ENCODE results near the gene HUS1.
"Not testable (repeated sequence)": the region's sequence is repeated elsewhere in the genome, so short reads cannot be mapped to it uniquely, and the experiment has no call there.

Gene HUS1

DNA sequence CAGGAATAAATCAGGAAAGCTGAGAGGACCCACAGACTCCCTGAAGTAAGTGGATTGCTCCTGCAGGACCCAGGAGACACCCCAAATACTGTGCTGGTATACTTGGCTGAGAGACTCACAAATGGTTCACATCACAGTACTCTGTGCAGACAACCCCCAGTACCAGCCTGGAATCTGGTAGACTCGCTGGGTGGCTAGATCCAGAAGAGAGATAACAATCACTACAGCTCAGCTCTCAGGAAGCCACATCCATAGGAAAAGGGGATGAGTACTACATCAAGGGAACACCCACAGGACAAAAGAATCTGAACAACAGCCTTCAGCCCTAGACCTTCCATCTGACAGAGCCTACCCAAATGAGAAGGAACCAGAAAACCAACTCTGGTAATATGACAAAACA is 62.9 kb downstream of the HUS1 start:
- not testable (repeated sequence) for DNase-seq

DNA sequence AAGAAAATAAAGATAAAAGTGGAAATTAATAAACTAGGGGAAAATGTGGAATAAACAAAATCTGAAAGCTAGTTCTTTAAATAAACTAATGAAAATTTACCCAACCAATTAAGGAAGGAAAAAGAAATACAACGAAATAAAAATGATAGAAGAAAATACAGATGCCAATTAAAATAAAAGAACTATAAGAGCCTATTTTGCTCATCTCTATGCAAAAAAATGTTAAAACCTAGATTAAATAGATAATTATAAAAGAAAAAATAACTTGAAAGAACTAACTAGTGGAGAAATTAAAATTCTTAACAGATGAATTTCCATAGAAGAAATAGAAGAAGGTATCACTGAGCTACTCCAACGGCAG is 63.8 kb downstream of the HUS1 start:
- no peak for DNase-seq

DNA sequence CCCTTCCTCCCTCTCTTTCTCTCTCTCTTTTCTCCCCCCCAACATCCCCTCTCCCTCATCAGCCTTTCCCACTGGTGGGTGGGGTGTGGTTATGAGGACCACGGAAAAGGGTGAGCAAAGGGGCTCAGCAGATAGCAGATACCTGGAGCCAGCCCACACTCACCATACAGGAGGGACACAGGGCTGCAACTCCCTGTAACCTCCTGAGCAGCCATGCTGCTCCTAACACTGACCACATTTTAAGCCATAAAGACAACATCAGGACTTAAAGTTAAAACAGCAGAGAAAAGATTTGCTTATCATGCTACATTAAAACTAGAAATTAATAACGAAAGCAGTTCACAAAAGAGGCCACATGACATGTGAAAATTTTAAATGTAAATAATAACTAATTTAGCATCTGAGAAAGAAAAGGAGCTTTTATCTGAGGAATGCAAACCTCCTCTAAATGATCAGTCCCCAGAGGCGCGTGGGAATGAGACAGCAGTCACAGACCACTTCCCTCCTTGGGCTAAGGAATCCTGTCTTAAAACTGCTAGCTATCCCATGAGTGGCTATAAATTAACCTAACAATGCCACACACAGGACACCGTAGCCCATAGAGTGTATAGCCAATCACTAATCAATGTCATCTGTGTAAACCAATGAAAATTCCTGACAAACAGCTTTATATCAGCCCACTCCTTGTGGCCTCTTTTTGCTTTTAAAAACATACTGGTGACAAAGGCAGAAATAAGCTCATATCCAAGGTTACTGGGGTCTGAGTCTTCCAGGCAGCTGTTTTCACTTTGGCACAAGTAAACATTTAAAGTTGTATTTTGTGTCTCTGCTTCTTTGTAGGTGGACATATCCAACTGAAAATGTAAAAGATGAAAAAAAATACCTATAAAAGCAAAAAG is 64.4 kb downstream of the HUS1 start:
- no peak for DNase-seq

Data from MV-4-11 (cell line).